H9 (cell line): ENCODE measurements around the gene DCC. TPM values are rescaled to one million over a fixed set of nuclear protein-coding genes. Genes with fewer than 3 reads are reported as not detected.

Experiments
- DNase-seq: peaks from one replicate; pipeline ENCODE4 v3.0.0-alpha.2; 2017
- H2AFZ ChIP-seq: one replicate; pipeline ENCODE4 v1.6.1; 2013; ENCODE audit warnings: mild to moderate bottlenecking, low read length, control low read depth, moderate library complexity
- H2AK5ac ChIP-seq: 2 replicates; pipeline ENCODE4 v1.6.1; 2013; ENCODE audit warnings: low read length, control low read depth, mixed read lengths; ENCODE audit not compliant: insufficient read length
- H2BK120ac ChIP-seq: one replicate; pipeline ENCODE4 v1.6.1; 2013; ENCODE audit warnings: low read depth, mild to moderate bottlenecking, low read length, control low read depth, inconsistent platforms; ENCODE audit not compliant: poor library complexity, severe bottlenecking
- H2BK12ac ChIP-seq: 2 replicates; pipeline ENCODE4 v1.6.1; 2013; ENCODE audit warnings: low read length, control low read depth, mixed read lengths, low read depth; ENCODE audit not compliant: insufficient read length
- H2BK15ac ChIP-seq: 2 replicates; pipeline ENCODE4 v1.6.1; 2013; ENCODE audit warnings: low read depth, low read length, control low read depth
- H2BK20ac ChIP-seq: one replicate; pipeline ENCODE4 v1.6.1; 2013; ENCODE audit warnings: low read depth, mild to moderate bottlenecking, low read length, control low read depth, inconsistent platforms; ENCODE audit not compliant: poor library complexity, severe bottlenecking
- H2BK5ac ChIP-seq: 2 replicates; pipeline ENCODE4 v1.6.1; 2013; ENCODE audit warnings: low read length, control low read depth, mixed read lengths; ENCODE audit not compliant: insufficient read length
- H3K14ac ChIP-seq: 2 replicates; pipeline ENCODE4 v1.6.1; 2013; ENCODE audit warnings: low read length, control low read depth; ENCODE audit not compliant: insufficient read depth
- H3K18ac ChIP-seq: 2 replicates; pipeline ENCODE4 v1.6.1; 2013; ENCODE audit warnings: low read depth, mild to moderate bottlenecking, mixed read lengths, low read length, control low read depth; ENCODE audit not compliant: insufficient read length
- H3K23ac ChIP-seq: 2 replicates; pipeline ENCODE4 v1.6.1; 2013; ENCODE audit warnings: low read length, control low read depth, mixed read lengths, low read depth; ENCODE audit not compliant: insufficient read length
- H3K23me2 ChIP-seq: 2 replicates; pipeline ENCODE4 v1.6.1; 2013; ENCODE audit warnings: low read depth, mild to moderate bottlenecking, mixed read lengths, low read length, control low read depth; ENCODE audit not compliant: insufficient read length, poor library complexity, severe bottlenecking
- H3K27ac ChIP-seq: 2 replicates; pipeline ENCODE4 v1.5.1; 2013; ENCODE audit warnings: low read length, control low read depth, mixed read lengths, low read depth; ENCODE audit not compliant: insufficient read length
- H3K27me3 ChIP-seq: 2 replicates; pipeline ENCODE4 v1.6.1; 2013; ENCODE audit warnings: low read length, control low read depth, inconsistent platforms; ENCODE audit not compliant: insufficient read depth
- H3K4ac ChIP-seq: 2 replicates; pipeline ENCODE4 v1.6.1; 2013; ENCODE audit warnings: low read depth, mild to moderate bottlenecking, control low read depth, inconsistent platforms, low read length, moderate library complexity
- H3K4me1 ChIP-seq: 2 replicates; pipeline ENCODE4 v1.6.1; 2013; ENCODE audit warnings: low read length, control low read depth, inconsistent platforms; ENCODE audit not compliant: insufficient read depth
- H3K4me2 ChIP-seq: 2 replicates; pipeline ENCODE4 v1.6.1; 2013; ENCODE audit warnings: low read length, control low read depth, mixed read lengths; ENCODE audit not compliant: insufficient read length, insufficient read depth
- H3K56ac ChIP-seq: 2 replicates; pipeline ENCODE4 v1.6.1; 2013; ENCODE audit warnings: low read depth, mild to moderate bottlenecking, mixed read lengths, low read length, control low read depth; ENCODE audit not compliant: insufficient read length
- H3K79me1 ChIP-seq: 2 replicates; pipeline ENCODE4 v1.6.1; 2013; ENCODE audit warnings: low read depth, mild to moderate bottlenecking, moderate library complexity, low read length, control low read depth, inconsistent platforms; ENCODE audit not compliant: insufficient read depth, poor library complexity, severe bottlenecking
- H3K79me2 ChIP-seq: 2 replicates; pipeline ENCODE4 v1.6.1; 2013; ENCODE audit warnings: low read length, control low read depth, inconsistent platforms; ENCODE audit not compliant: insufficient read depth
- H3K9ac ChIP-seq: 2 replicates; pipeline ENCODE4 v1.6.1; 2013; ENCODE audit warnings: low read length, control low read depth, mixed read lengths; ENCODE audit not compliant: insufficient read length; ENCODE audit errors: extremely low read depth
- H3K9me3 ChIP-seq: one replicate; pipeline ENCODE4 v1.6.1; 2013; ENCODE audit warnings: low read depth, low read length, inconsistent platforms; ENCODE audit not compliant: control insufficient read depth
- H3T11ph ChIP-seq: one replicate; pipeline ENCODE4 v1.6.1; 2013; ENCODE audit warnings: mild to moderate bottlenecking, low read length, control low read depth, inconsistent platforms
- H4K20me1 ChIP-seq: one replicate; pipeline ENCODE4 v1.6.1; 2013; ENCODE audit not compliant: control insufficient read depth, insufficient read length, insufficient read depth
- H4K5ac ChIP-seq: 2 replicates; pipeline ENCODE4 v1.6.1; 2013; ENCODE audit warnings: low read depth, mild to moderate bottlenecking, mixed read lengths, low read length, control low read depth; ENCODE audit not compliant: insufficient read length
- H4K8ac ChIP-seq: replicated peaks from 2 replicates; pipeline ENCODE4 v1.6.1; 2013; ENCODE audit warnings: low read length, control low read depth, mixed read lengths, low read depth; ENCODE audit not compliant: insufficient read length
- H4K91ac ChIP-seq: 2 replicates; pipeline ENCODE4 v1.6.1; 2013; ENCODE audit warnings: low read depth, mild to moderate bottlenecking, moderate library complexity, mixed read lengths, low read length, control low read depth; ENCODE audit not compliant: insufficient read length
- H3K27ac Mint-ChIP-seq, 3 experiments: 2 replicates in 2 of 3; 3 replicates in 1 of 3; pipeline ENCODE4 v1.8.0; 2020 to 2021; ENCODE audit warnings: mixed read lengths in 3 of 3, mild to moderate bottlenecking in 1 of 3, moderate library complexity in 1 of 3
- H3K27me3 Mint-ChIP-seq: 2 replicates; pipeline ENCODE4 v1.8.0; 2021; ENCODE audit warnings: low read depth, mild to moderate bottlenecking, moderate library complexity, mixed read lengths
- H3K36me3 Mint-ChIP-seq, 3 experiments: 2 replicates in 2 of 3; 3 replicates in 1 of 3; pipeline ENCODE4 v1.8.0; 2020 to 2021; ENCODE audit warnings: low read depth in 3 of 3, mixed read lengths in 3 of 3; ENCODE audit not compliant: insufficient read depth in 1 of 3
- H3K4me1 Mint-ChIP-seq, 2 experiments: 2 replicates each; pipeline ENCODE4 v1.8.0; 2020; ENCODE audit warnings: mixed read lengths in 2 of 2
- H3K4me3 Mint-ChIP-seq, 2 experiments: 2 replicates in 1 of 2; 3 replicates in 1 of 2; pipeline ENCODE4 v1.8.0; 2020 to 2021; ENCODE audit warnings: mild to moderate bottlenecking in 2 of 2, mixed read lengths in 2 of 2, moderate library complexity in 1 of 2
- H3K9me3 Mint-ChIP-seq, 2 experiments: 2 replicates in 1 of 2; 3 replicates in 1 of 2; pipeline ENCODE4 v1.8.0; 2020; ENCODE audit warnings: mild to moderate bottlenecking in 2 of 2, mixed read lengths in 2 of 2, moderate library complexity in 1 of 2
- WGBS: extraction: QIAGEN DNeasy Blood & Tissue Kit; methylation state at CpG from one replicate; pipeline ENCODE4 v1.1.7; 2013; ENCODE audit warnings: missing lambda C conversion rate, low lambda C conversion rate, mixed read lengths; ENCODE audit not compliant: insufficient read length; ENCODE audit errors: extremely low coverage; 5-methylcytosine and 5-hydroxymethylcytosine counted together
- total RNA-seq: library from RNA; stranded (reverse); gene quantifications from 2 replicates; pipeline ENCODE4 v1.2.1, GENCODE V29; 2021
- TF ChIP-seq, protein P1 (sequence below): fragments of 200-600 bp; sonication (generic); conservative IDR thresholded peaks from 3 replicates; pipeline ENCODE4 v1.8.0; 2021; ENCODE audit warnings: antibody characterized with exemption, mild to moderate bottlenecking

Gene DCC
- total RNA-seq, 1 experiment from 2014 or later: 0.35 TPM

DNA sequence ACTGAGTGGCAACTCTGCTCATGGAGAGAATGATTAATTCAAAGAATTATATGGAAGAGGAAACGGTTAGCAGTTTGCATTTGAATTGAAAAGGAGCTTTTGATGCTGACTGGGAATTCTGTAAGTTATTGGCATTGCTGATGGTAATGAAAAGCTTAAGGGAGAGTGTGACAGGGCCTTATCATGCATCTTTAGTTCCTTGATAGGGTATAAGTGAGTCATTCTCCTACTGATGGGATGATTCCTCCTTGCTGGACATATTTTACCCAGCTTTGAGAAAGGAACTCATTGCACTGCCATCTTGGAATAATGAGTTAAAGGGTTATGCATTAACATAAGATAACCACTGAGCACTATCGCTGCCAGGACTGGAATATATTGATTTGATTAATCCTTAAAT is 740.7 kb downstream of the DCC start:
- Histone ChIP-seq H2BK15ac (no peak overlapping the region), H4K5ac (no peak overlapping the region), H4K8ac (no peak overlapping the region), H3K79me1 (no peaks in the 10 kb centered on the region), H2AFZ (no peak overlapping the region), H3K4me2 (peak overlapping the region; percentile 21), H2BK5ac (no peak overlapping the region), H3K79me2 (no peaks in the 10 kb centered on the region), H2BK12ac (no peak overlapping the region), H3K56ac (no peak overlapping the region), H3K27me3 (no peaks in the 10 kb centered on the region), H3K14ac (no peak overlapping the region), H3K4me1 (no peaks in the 10 kb centered on the region; the same call in 1 of the 2 replicates), H3K9me3 (no peaks in the 10 kb centered on the region), H3K27ac (no peak overlapping the region), H2BK20ac (no peak overlapping the region), H3K9ac (no peak overlapping the region), H3K18ac (no peak overlapping the region), H3K23ac (no peak overlapping the region), H3K4ac (no peak overlapping the region), H3K23me2 (no peaks in the 10 kb centered on the region), H3T11ph (no peak overlapping the region), H4K91ac (no peak overlapping the region), H2BK120ac (no peak overlapping the region), H2AK5ac (no peak overlapping the region), H4K20me1 (no peaks in the 10 kb centered on the region)
- DNase-seq: no peak
- no CpG with 5 or more reads among the region's 2 CpGs for WGBS
- Mint-ChIP-seq H3K36me3 (no peaks in the 10 kb centered on the region), H3K4me1 (peaks cover 2 to 6% of the 10 kb centered on the region in 2 experiments; a peak in 2 of 4 replicates), H3K27me3 (no peaks in the 10 kb centered on the region), H3K9me3 (no peaks in the 10 kb centered on the region), H3K4me3 (no peak overlapping the region), H3K27ac (no peak overlapping the region)
- TF ChIP-seq, protein P1, sequence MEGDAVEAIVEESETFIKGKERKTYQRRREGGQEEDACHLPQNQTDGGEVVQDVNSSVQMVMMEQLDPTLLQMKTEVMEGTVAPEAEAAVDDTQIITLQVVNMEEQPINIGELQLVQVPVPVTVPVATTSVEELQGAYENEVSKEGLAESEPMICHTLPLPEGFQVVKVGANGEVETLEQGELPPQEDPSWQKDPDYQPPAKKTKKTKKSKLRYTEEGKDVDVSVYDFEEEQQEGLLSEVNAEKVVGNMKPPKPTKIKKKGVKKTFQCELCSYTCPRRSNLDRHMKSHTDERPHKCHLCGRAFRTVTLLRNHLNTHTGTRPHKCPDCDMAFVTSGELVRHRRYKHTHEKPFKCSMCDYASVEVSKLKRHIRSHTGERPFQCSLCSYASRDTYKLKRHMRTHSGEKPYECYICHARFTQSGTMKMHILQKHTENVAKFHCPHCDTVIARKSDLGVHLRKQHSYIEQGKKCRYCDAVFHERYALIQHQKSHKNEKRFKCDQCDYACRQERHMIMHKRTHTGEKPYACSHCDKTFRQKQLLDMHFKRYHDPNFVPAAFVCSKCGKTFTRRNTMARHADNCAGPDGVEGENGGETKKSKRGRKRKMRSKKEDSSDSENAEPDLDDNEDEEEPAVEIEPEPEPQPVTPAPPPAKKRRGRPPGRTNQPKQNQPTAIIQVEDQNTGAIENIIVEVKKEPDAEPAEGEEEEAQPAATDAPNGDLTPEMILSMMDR: no peak
